Adrenal gland (tissue), 5 donors: ENCODE measurements around the gene CADM1.

ENCODE experiments used
- POLR2A ChIP-seq, 2 donors: fragments of 450-650 bp; IDR thresholded peaks; one replicate each; pipeline ENCODE4 v1.6.1; 2017; ENCODE audit warnings: antibody characterized with exemption in 2 of 2, mild to moderate bottlenecking in 2 of 2, moderate library complexity in 1 of 2
- TF ChIP-seq, protein P1 (sequence below), 6 experiments: fragments of 450-650 bp in 4 of 6; fragments of 200-600 bp in 2 of 6; sonication (generic) in 1 of 6; IDR thresholded peaks; 1 replicate in 5 of 6; 2 replicates in 1 of 6; pipeline versions ENCODE4 v1.5.1 to v1.8.0; 2016 to 2021; ENCODE audit warnings: antibody characterized with exemption in 6 of 6, mild to moderate bottlenecking in 2 of 6, moderate library complexity in 1 of 6
- donor health status: DM: no; HTN: no; CAD: no.

DNA sequence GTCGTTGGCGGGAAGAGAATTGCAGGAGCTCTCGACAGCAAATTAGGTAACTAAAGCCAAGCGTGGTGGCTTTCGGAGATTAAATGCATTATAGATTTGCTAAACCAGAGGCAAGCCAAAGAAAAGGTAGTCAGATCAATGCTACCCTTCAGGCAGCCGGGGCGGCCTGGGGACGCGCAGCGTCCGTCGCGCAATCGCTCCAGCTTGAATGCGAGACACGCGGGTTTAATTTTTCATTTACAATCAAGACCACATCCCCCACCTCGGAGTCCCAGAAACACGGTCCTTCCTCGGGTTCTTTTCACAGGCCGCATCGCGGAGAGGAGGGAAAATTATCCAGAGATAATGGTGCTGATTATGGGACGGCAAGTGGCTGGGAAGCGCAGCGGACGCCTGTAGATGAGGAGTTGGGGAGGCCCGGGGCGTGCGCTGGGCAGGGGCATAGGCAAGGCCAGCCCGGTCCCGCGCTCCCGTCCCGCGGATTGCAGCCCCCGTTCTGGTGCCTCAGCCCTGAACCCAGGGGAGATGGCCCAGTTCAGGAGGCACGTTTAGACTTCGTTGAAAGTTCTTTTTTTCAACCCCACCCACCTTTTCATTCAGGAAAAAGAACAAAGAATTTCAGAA is 350.4 kb downstream of the CADM1 start:
- TF ChIP-seq, protein P1, sequence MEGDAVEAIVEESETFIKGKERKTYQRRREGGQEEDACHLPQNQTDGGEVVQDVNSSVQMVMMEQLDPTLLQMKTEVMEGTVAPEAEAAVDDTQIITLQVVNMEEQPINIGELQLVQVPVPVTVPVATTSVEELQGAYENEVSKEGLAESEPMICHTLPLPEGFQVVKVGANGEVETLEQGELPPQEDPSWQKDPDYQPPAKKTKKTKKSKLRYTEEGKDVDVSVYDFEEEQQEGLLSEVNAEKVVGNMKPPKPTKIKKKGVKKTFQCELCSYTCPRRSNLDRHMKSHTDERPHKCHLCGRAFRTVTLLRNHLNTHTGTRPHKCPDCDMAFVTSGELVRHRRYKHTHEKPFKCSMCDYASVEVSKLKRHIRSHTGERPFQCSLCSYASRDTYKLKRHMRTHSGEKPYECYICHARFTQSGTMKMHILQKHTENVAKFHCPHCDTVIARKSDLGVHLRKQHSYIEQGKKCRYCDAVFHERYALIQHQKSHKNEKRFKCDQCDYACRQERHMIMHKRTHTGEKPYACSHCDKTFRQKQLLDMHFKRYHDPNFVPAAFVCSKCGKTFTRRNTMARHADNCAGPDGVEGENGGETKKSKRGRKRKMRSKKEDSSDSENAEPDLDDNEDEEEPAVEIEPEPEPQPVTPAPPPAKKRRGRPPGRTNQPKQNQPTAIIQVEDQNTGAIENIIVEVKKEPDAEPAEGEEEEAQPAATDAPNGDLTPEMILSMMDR (IDR thresholded peaks at IDR 0.05) = no peak
- TF ChIP-seq POLR2A (IDR thresholded peaks at IDR 0.05) = no peak
